IMR-90 (cell line): Measurements from ENCODE around the gene ELL2. TPM values are rescaled to one million over a fixed set of nuclear protein-coding genes. Genes with fewer than 3 reads are reported as not detected.
A peak's percentile ranks its signal among the peaks of the same experiment; 100 is the strongest.
"Not testable (repeated sequence)": the region's sequence is repeated elsewhere in the genome, so short reads cannot be mapped to it uniquely, and the experiment has no call there.

Experiments used
- ATAC-seq: fragments of 200-7000 bp; cut with Tn5 transposase; 2 replicates; pipeline ENCODE4 v1.9.1; 2020; ENCODE audit warnings: low read depth, mild to moderate bottlenecking, moderate library complexity
- BruUV-seq: library from RNA; stranded (reverse); fragments of 400-500 nt; replicated peaks from 2 replicates; lab custom pipeline; 2021; lab: Mats Ljungman, UMichigan
- CTCF ChIA-PET: fragments of 300-600 bp; formaldehyde crosslinking; extraction: SDS; loops from one replicate; lab custom pipeline; 2021; ENCODE audit warnings: antibody characterized with exemption; lab: Yijun Ruan, JAX
- POLR2A ChIA-PET: fragments of 300-600 bp; sonication (Branson Sonifier 250); formaldehyde crosslinking; loops from one replicate; lab custom pipeline; 2022; ENCODE audit warnings: antibody characterized with exemption; ENCODE audit not compliant: unreplicated experiment; lab: Charles Lee
- DNase-seq: peaks from one replicate; pipeline ENCODE4 v3.0.0; 2013
- H2AFZ ChIP-seq: replicated peaks from 2 replicates; pipeline ENCODE3; 2013; ENCODE audit warnings: low read length, mild to moderate bottlenecking; ENCODE audit not compliant: poor library complexity
- H2AK5ac ChIP-seq: 2 replicates; pipeline ENCODE4 v1.6.1; 2013; ENCODE audit warnings: low read depth, low read length, inconsistent platforms
- H2AK9ac ChIP-seq: replicated peaks from 2 replicates; pipeline ENCODE3; 2013; ENCODE audit warnings: mild to moderate bottlenecking, low read depth, low read length, moderate library complexity; ENCODE audit not compliant: poor library complexity
- H2BK120ac ChIP-seq: 2 replicates; pipeline ENCODE4 v1.6.1; 2013; ENCODE audit warnings: low read depth, low read length, inconsistent platforms
- H2BK15ac ChIP-seq: 3 replicates; pipeline ENCODE4 v1.6.1; 2013; ENCODE audit warnings: low read depth, low read length, inconsistent platforms
- H2BK20ac ChIP-seq: 2 replicates; pipeline ENCODE4 v1.6.1; 2013; ENCODE audit warnings: low read depth, mild to moderate bottlenecking, inconsistent platforms, low read length, moderate library complexity
- H2BK5ac ChIP-seq: 2 replicates; pipeline ENCODE4 v1.6.1; 2013; ENCODE audit warnings: mild to moderate bottlenecking, low read depth, low read length, inconsistent platforms; ENCODE audit not compliant: poor library complexity, severe bottlenecking
- H3K14ac ChIP-seq: replicated peaks from 2 replicates; pipeline ENCODE4 v1.6.1; 2013; ENCODE audit warnings: low read depth, low read length, inconsistent platforms
- H3K18ac ChIP-seq: 2 replicates; pipeline ENCODE4 v1.6.1; 2013; ENCODE audit warnings: low read depth, low read length, control low read depth
- H3K23ac ChIP-seq: 2 replicates; pipeline ENCODE4 v1.6.1; 2013; ENCODE audit warnings: low read depth, low read length, inconsistent platforms
- H3K27ac ChIP-seq: 2 replicates; pipeline ENCODE4 v1.5.1; 2013; ENCODE audit warnings: mild to moderate bottlenecking, control low read depth, low read length; ENCODE audit not compliant: insufficient read depth
- H3K27me3 ChIP-seq: 2 replicates; pipeline ENCODE4 v1.6.1; 2013; ENCODE audit warnings: low read length; ENCODE audit not compliant: control insufficient read depth, insufficient read depth
- H3K36me3 ChIP-seq: 2 replicates; pipeline ENCODE4 v1.6.1; 2013; ENCODE audit warnings: low read length, mixed read lengths; ENCODE audit not compliant: control insufficient read depth, insufficient read depth
- H3K4ac ChIP-seq: 2 replicates; pipeline ENCODE4 v1.6.1; 2013; ENCODE audit warnings: low read depth, low read length, inconsistent platforms
- H3K4me1 ChIP-seq: 2 replicates; pipeline ENCODE4 v1.6.1; 2013; ENCODE audit warnings: low read length, mixed read lengths; ENCODE audit not compliant: control insufficient read depth, insufficient read depth
- H3K4me2 ChIP-seq: 2 replicates; pipeline ENCODE4 v1.6.1; 2013; ENCODE audit warnings: low read depth, mild to moderate bottlenecking, control low read depth, low read length, moderate library complexity
- H3K4me3 ChIP-seq: 2 replicates; pipeline ENCODE4 v1.5.1; 2013; ENCODE audit warnings: low read depth, mild to moderate bottlenecking, control low read depth, low read length, moderate library complexity; ENCODE audit not compliant: insufficient read depth
- H3K56ac ChIP-seq: 2 replicates; pipeline ENCODE4 v1.6.1; 2013; ENCODE audit warnings: low read length, inconsistent platforms; ENCODE audit not compliant: insufficient read depth; ENCODE audit errors: extremely low read depth
- H3K79me1 ChIP-seq, 2 experiments: 2 replicates each; pipeline ENCODE4 v1.6.1; 2013; ENCODE audit warnings: low read length in 2 of 2, inconsistent platforms in 1 of 2, low read depth in 1 of 2
- H3K9ac ChIP-seq: 2 replicates; pipeline ENCODE4 v1.6.1; 2013; ENCODE audit warnings: low read depth, low read length, control low read depth
- H3K9me1 ChIP-seq: 2 replicates; pipeline ENCODE4 v1.6.1; 2013; ENCODE audit warnings: low read length, inconsistent platforms; ENCODE audit not compliant: insufficient read depth
- H3K9me3 ChIP-seq: 2 replicates; pipeline ENCODE4 v1.6.1; 2013; ENCODE audit warnings: low read length; ENCODE audit not compliant: control insufficient read depth, insufficient read depth
- H4K20me1 ChIP-seq: 2 replicates; pipeline ENCODE4 v1.6.1; 2013; ENCODE audit warnings: low read length, inconsistent platforms; ENCODE audit not compliant: insufficient read depth
- H4K5ac ChIP-seq: 2 replicates; pipeline ENCODE4 v1.6.1; 2013; ENCODE audit warnings: mild to moderate bottlenecking, low read depth, low read length, control low read depth
- H4K8ac ChIP-seq, 2 experiments: 2 replicates each; pipeline ENCODE4 v1.6.1; 2013; ENCODE audit warnings: low read depth in 2 of 2, low read length in 2 of 2, control low read depth in 1 of 2, inconsistent platforms in 1 of 2
- H4K91ac ChIP-seq: 2 replicates; pipeline ENCODE4 v1.6.1; 2013; ENCODE audit warnings: low read depth, low read length, inconsistent platforms; ENCODE audit not compliant: insufficient read depth
- MAFK ChIP-seq: IDR thresholded peaks from 2 replicates; pipeline ENCODE4 v1.6.1; 2012; ENCODE audit warnings: low read depth, low read length, improper control_type of control experiment
- MXI1 ChIP-seq: IDR thresholded peaks from 2 replicates; pipeline ENCODE4 v1.6.1; 2012; ENCODE audit warnings: low read depth, mild to moderate bottlenecking, low read length, moderate library complexity, borderline replicate concordance
- POLR2A ChIP-seq: IDR thresholded peaks from 2 replicates; pipeline ENCODE4 v1.6.1; 2012; ENCODE audit warnings: mild to moderate bottlenecking, low read depth, low read length
- RFX5 ChIP-seq: IDR thresholded peaks from 2 replicates; pipeline ENCODE4 v1.8.0; 2012; ENCODE audit warnings: low read depth, mild to moderate bottlenecking, low read length, moderate library complexity
- WGBS, 2 experiments: methylation state at CpG; one replicate each; pipeline versions ENCODE4 v1.1.5 to v1.1.7; 2013; ENCODE audit warnings: missing lambda C conversion rate in 2 of 2; ENCODE audit not compliant: insufficient read length in 1 of 2; ENCODE audit errors: extremely low coverage in 2 of 2; 5-methylcytosine and 5-hydroxymethylcytosine counted together
- dilution Hi-C: fragments of 300-500 bp; cut with HindIII; formaldehyde crosslinking; loops from one replicate; pipeline ENCODE4 v1.14.3; 2018; ENCODE audit warnings: low sequenced_read_pairs; ENCODE audit not compliant: unreplicated experiment
- in situ Hi-C: fragments of 300-500 bp; cut with MboI; formaldehyde crosslinking; loops from 3 replicates; pipeline ENCODE4 v1.14.3; 2019; ENCODE audit warnings: low sequenced_read_pairs, inconsistent platforms, mixed read lengths
- intact Hi-C: fragments of 100-400 bp; cut with micrococcal nuclease; formaldehyde crosslinking; loops from 2 replicates; pipeline ENCODE4 v1.10.0; 2022
- polyA plus RNA-seq, 3 experiments: library from polyadenylated mRNA; depleted of rRNA; stranded (reverse); fragments of >200 nt; gene quantifications; 2 replicates each; pipeline ENCODE4 v1.2.3, GENCODE V29; 2012; ENCODE audit warnings: low replicate concordance in 1 of 3
- total RNA-seq: library from RNA; depleted of rRNA; stranded (reverse); fragments of >200 nt; gene quantifications from 2 replicates; pipeline ENCODE4 v1.2.3, GENCODE V29; 2012

ELL2 gene
- total and polyA plus RNA-seq, 2 of the 4 experiments (the other 2 are of a cell fraction): 61.4 to 92.5 TPM

DNA sequence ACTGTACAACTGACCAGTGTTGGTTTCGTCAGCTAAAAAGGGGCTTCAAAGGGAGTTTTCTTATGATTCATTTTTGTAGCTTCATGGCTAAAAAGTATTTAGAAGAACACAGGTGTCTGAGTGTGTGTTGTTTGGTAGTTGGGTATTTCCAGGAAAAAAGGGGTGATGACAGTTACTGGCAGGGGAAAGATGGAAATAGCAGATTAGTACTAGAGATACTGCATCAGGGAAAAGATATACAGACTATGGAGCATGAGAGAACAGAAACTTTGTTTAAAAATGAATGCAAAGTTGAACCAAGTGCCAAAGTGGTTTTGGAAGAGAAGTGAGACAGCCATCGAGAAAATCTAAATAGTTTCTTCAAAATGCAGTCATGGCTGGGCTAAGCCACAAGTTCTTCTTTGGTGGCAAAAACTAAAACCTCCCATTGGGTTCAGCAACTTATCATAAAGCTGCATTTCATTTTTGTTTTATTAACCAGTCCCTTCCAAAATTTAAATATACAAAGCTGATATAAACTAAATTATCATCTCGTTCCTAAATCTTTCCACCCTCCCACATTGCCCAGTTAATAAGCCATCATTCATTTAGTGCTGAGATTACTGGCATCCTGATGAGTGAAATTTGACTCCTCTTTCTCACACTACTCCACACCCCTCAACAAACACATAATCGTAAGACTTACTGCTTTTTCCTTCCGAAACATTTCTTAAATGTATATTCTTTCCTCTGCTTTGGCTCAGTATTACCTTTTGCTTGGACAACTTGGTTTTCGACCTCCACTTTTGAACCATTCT is 33.5 kb downstream of the ELL2 start:
- Histone ChIP-seq H4K8ac (no peak overlapping the region), H3K9ac (no peak overlapping the region), H3K79me1 (peaks cover 0 to 73% of the 10 kb centered on the region in 2 experiments; a peak in 3 of 4 replicates), H3K4me1 (peaks cover 25% of the 10 kb centered on the region), H2BK120ac (no peak overlapping the region), H2AFZ (no peak overlapping the region), H3K27ac (no peak overlapping the region), H3K36me3 (peaks cover 22% of the 10 kb centered on the region), H3K9me3 (no peaks in the 10 kb centered on the region), H3K23ac (no peak overlapping the region), H2AK9ac (no peak overlapping the region), H3K56ac (no peak overlapping the region), H4K91ac (no peak overlapping the region), H3K27me3 (no peaks in the 10 kb centered on the region), H4K5ac (no peak overlapping the region), H3K18ac (no peak overlapping the region), H3K9me1 (peaks cover 14% of the 10 kb centered on the region), H4K20me1 (peaks cover 88% of the 10 kb centered on the region), H3K4me3 (no peak overlapping the region), H3K4ac (no peak overlapping the region), H3K14ac (no peak overlapping the region), H2AK5ac (no peak overlapping the region), H2BK20ac (no peak overlapping the region), H2BK5ac (peak overlapping the region; percentile 4), H2BK15ac (no peak overlapping the region), H3K4me2 (peak overlapping the region; percentile 29; the same call in 1 of the 2 replicates)
- intact Hi-C loops: no loop called here
- no TSS peak for BruUV-seq
- no peak for TF ChIP-seq RFX5
- TF ChIP-seq MXI1: no peak
- no peak for TF ChIP-seq MAFK
- TF ChIP-seq POLR2A: 0 out of 2 replicates have a peak, but pooled peaks have one; percentile 14
- ATAC-seq: no peak
- CTCF ChIA-PET: interaction anchor here (0.6 kb wide), 1 partner anchor 12 kb away, joined by 3 read pairs; no protein-coding TSS in a partner anchor
- DNase-seq: peak; percentile 33
- dilution Hi-C loops: no loop called here
- POLR2A ChIA-PET: no interaction called here
- WGBS, 2 experiments: 62 to 100% methylated on average over 2 to 3 of the region's 6 CpGs
- in situ Hi-C loops: no loop called here

DNA sequence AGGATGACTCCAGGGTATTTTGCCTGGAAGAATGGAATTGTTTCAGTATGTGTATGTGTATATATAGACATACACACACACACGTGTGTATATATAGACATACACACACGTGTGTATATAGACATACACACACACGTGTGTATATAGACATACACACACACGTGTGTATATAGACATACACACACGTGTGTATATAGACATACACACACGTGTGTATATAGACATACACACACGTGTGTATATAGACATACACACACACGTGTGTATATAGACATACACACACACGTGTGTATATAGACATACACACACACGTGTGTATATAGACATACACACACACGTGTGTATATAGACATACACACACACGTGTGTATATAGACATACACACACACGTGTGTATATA is 34.4 kb downstream of the ELL2 start:
- peaks cover 25% of the 10 kb centered on the region for H3K4me1 ChIP-seq
- H3K56ac ChIP-seq, H2BK15ac ChIP-seq, H3K4me3 ChIP-seq, H2BK20ac ChIP-seq, H2AK5ac ChIP-seq, H2AK9ac ChIP-seq, H3K4ac ChIP-seq, H4K8ac ChIP-seq, H2AFZ ChIP-seq, DNase-seq, dilution Hi-C loops, H3K9me3 ChIP-seq, H4K91ac ChIP-seq, CTCF ChIA-PET, intact Hi-C loops, H3K27me3 ChIP-seq, BruUV-seq, H2BK5ac ChIP-seq, H3K9ac ChIP-seq, ATAC-seq, H4K5ac ChIP-seq, H3K23ac ChIP-seq, H2BK120ac ChIP-seq, in situ Hi-C loops, POLR2A ChIA-PET, H3K14ac ChIP-seq, H3K27ac ChIP-seq, H3K18ac ChIP-seq: not testable (repeated sequence)
- H4K20me1 ChIP-seq: peaks cover 86% of the 10 kb centered on the region
- H3K9me1 ChIP-seq: peaks cover 17% of the 10 kb centered on the region
- H3K4me2 ChIP-seq: peak overlapping the region; percentile 32; the same call in 1 of the 2 replicates
- H3K79me1 ChIP-seq: peaks cover 0 to 71% of the 10 kb centered on the region in 2 experiments; a peak in 3 of 4 replicates
- peaks cover 24% of the 10 kb centered on the region for H3K36me3 ChIP-seq
- WGBS, 2 experiments: no CpG with 5 or more reads among the region's 13 CpGs
